GM10266 (cell line): ENCODE data around the gene DUSP21.
"Not testable (repeated sequence)": the region's sequence is repeated elsewhere in the genome, so short reads cannot be mapped to it uniquely, and the experiment has no call there.

Experiments
- DNase-seq: peaks from one replicate; pipeline ENCODE4 v3.0.0; 2012; ENCODE audit errors: extremely low spot score
- CTCF ChIP-seq: IDR thresholded peaks from 2 replicates; pipeline ENCODE4 v1.5.1; 2012; ENCODE audit warnings: mild to moderate bottlenecking, low read depth; ENCODE audit not compliant: control insufficient read depth, insufficient read depth; ENCODE audit errors: missing control alignments

Gene DUSP21

GRCh38 chrX:44828008-44828605 lies 15.7 kb upstream of the DUSP21 start:
- no peak for DNase-seq
- no peak for TF ChIP-seq CTCF

- DNase-seq = no peak
- TF ChIP-seq CTCF = no peak
Measured at GRCh38 chrX:44829832-44830231, 14.0 kb upstream of the DUSP21 start.

- no peak for DNase-seq
Measured at GRCh38 chrX:44842550-44843317, 1.1 kb upstream of the DUSP21 start.

GRCh38 chrX:44843318-44843702 lies 511 bp upstream of the DUSP21 start:
- TF ChIP-seq CTCF = no peak
- no peak for DNase-seq

More at GRCh38 chrX:44842550-44843317, 1.1 kb upstream of the DUSP21 start:
- no peak for TF ChIP-seq CTCF

- DNase-seq = no peak
- no peak for TF ChIP-seq CTCF
Measured at GRCh38 chrX:44844204-44844603, 383 bp downstream of the DUSP21 start.

- not testable (repeated sequence) for DNase-seq
Measured at GRCh38 chrX:44850891-44851290, 7.1 kb downstream of the DUSP21 start.

GRCh38 chrX:44871114-44871645 lies 27.4 kb downstream of the DUSP21 start:
- TF ChIP-seq CTCF = no peak
- no peak for DNase-seq
